HG02885 (cell line): Measurements from ENCODE around the gene PIAS2.
A peak's percentile ranks its signal among the peaks of the same experiment; 100 is the strongest.

Source experiments
- ATAC-seq: cut with Tn5 transposase; IDR thresholded peaks from one replicate; pipeline ENCODE4 v1.9.1; 2021; ENCODE audit warnings: mild to moderate bottlenecking; ENCODE audit not compliant: unreplicated experiment, poor library complexity

The PIAS2 gene

GRCh38 chr18:46770708-46771107, 146.6 kb downstream of the PIAS2 start:
- no peak for ATAC-seq

DNA sequence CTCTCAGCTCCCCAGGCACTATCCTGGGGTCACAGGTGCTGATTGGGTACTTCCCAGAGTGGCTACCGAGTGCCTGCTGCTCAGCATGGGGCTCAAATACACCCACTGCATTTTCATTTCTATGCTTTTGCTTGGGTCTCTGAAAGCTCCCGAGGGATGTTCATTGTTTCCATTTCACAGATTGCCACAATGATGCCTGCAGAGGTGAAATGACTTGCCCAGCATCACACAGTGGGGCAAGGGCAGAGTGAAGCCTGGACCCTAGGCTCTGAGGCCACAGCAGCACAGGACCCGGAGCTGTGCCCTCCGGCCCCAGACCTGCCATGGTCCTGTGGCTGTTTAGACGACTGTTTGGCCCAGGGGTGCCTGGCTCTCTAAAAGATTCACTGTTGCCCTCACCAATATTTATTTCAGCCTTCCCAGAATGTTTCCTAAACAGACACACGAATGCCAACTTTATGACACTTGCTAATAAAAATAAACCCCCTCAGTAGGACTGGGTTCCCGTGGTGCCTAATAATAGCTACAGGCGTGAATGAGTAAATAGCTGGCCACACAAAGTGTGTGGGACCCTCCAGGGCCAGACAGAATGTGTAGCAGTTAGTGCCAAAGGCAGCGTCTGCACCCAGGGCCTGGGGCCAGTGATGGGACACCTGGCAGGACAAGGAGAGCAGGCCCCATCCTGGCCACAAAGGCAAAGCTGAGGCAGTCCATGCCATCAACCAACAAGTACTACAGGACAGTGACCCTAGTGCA, 149.0 kb downstream of the PIAS2 start:
- no peak for ATAC-seq

DNA sequence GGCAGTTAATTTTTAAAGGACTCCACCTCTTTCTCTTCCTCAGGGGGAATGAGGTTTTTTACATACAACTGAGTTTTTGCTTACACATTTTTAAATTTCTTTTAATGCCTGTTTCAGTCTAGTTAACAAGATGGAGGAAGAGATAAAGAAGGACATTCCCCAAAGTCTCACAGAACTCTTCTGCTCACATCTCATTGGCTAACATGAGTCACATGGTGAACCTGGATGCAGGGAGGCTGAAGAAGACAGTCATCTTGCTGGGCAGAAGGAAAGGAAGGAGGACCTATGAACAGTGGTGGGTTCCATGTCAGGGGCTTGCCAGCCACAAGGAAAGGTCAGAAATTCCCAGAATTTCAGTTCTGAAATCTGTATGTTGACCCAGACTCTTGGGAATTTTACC, 150.1 kb downstream of the PIAS2 start:
- no peak for ATAC-seq

DNA sequence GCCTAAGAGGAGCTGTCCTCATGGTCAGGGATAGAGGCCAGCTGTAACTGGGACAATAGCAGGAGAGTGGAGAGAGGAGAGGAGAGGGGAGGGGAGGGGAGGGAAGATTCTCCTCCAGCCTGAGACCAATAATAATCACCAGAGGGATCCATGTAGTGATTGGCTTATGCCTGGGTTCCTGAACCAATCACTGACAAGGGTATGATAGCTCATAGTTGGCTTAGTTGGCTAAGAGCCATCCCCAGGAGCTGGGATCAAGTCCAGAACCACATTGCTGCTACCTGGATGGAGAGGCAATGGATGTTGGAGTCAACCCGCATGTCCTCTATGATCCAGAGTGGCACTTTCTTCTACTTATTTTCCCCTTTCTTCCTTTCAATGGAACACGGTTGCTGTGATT, 152.7 kb downstream of the PIAS2 start:
- no peak for ATAC-seq

DNA sequence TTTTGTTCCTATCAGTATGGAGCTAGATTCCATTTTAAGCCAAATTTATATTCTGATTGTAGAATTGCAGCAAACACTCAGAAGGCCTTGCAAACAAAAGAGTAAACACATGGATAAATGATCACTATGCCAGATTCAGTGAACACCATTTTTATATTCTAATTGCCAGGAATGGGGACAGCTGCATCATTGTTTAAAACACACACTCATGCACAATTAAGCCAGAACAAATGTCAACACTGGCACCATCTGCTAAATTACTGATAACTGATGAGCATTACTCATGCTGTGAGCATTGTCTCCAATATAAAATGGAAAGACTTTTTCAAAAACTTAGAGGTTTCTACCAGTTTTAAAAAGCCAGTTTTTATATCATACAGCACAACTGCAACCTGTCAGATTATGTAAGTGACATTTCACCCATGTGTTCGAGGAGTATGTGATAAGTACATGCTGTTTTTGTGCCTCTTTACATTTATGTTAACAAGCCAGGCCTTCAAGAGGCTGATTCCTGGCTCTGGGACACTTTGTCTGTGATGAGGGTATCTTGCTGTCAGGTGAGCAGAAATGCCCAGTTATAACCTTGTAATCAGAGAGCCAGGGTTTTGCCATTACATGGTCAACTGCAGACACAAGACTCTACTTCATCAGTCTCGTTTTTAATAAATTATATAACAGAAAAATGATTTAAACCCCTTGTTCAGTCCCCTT, 156.1 kb downstream of the PIAS2 start:
- ATAC-seq: no peak

GRCh38 chr18:46759890-46760289, 157.4 kb downstream of the PIAS2 start:
- ATAC-seq: no peak

GRCh38 chr18:46756559-46757201, 160.6 kb downstream of the PIAS2 start, which contains the start of gene ST8SIA5:
Gene ST8SIA5, minus strand, starts transcription at chr18:46757053. Its CDS starts 545 bp downstream, at chr18:46756508.
- no peak for ATAC-seq

- no peak for ATAC-seq
These were observed 161.2 kb downstream of the PIAS2 start for GRCh38 chr18:46756025-46756558.

DNA sequence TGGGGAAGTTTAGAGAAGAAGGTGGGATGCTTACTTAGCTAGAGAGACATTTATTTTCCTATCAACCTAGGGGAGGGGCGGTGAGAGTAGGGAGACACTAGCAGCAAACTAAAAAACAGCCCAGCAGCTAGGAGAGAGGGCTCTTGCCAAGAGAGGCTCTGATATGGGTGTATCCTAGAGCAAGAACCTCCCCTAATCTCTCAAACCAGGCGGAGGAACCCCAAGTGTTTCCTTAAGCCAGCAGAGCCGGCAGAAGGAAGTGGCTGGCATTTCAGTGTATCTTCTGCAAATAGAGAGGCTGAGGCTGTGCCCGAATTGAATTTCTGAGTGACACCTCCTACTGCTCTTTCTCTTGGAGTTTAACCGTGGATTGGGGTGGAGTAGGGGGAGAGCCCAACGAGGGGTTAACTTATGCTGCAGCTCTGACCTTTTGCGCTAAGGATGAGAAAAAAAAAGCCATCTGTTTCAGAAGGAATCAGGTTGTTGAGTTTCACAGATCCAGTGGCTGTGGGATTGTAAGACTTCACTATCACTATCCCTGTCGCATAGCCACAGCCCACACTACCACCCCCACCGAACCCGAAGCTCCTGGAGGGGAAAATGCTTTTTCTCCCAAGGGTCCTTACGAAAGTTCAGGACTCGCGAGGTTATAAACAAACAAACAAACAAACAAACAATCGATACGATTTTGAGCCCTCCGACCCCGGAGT, 161.8 kb downstream of the PIAS2 start:
- ATAC-seq: no peak

DNA sequence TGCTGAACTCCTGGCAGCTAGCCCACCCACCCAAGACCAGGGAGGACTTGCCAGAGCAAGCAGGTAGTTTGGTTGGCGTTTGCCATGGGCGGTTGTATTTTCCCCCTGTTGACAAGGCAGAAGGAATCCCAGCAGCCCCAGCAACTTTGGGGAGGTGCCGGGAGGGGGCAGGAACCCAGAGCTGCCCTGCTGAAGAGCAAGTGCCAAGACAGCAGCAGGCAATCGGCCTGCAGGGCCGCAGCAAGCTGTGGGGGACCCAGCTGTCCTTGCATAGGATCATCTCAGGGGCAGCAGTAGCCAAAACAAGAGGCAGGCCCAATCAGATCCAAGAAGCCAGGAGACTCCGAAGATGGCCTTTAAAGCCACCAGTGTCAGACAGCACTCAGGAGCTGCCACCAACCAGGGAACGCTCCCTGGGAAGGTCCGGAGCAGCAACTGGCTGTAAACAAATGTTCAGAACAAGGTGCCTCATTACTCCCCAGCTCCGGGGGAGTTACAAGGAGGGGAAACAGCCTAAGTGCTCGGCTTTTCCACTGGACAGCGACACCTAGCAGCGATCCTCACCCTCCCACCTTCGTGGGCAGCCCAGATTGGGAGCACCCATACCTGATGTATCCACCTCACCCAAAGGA, 162.5 kb downstream of the PIAS2 start:
- ATAC-seq: no peak

DNA sequence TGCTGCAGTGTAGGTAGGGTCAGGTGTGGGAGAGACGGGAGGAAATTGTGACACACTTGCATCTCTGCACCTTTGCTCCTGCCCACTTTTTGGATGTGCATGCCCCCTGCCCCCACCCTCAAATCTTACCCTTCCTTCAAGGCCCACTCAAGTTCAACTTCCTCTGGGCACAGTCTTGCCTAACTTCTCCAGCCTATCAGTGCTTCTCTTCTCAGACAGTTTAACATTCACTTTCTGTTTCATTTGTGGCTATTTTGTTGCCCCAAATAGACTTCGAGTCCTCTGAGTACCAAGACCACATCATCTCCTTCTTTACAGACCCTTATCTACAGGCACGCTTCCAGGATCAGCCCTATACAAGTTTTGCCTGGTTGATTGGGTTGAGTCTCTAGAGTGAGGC, 163.1 kb downstream of the PIAS2 start:
- peak; percentile 68 for ATAC-seq
